Prostate gland (tissue), 2 donors: ENCODE measurements around the gene KCMF1. TPM values are rescaled to one million over a fixed set of nuclear protein-coding genes. Genes with fewer than 3 reads are reported as not detected.

Experiments
- DNase-seq: peaks from one replicate; pipeline ENCODE4 v3.0.0-alpha.2; 2019; ENCODE audit warnings: low spot score
- H3K27ac ChIP-seq, 2 donors: fragments of 200-600 bp; sonication (generic); 2 replicates each; pipeline ENCODE4 v1.5.1; 2017 to 2019
- H3K27me3 ChIP-seq: fragments of 200-600 bp; sonication (generic); replicated peaks from 2 replicates; pipeline ENCODE4 v1.5.1; 2019; ENCODE audit not compliant: insufficient read depth
- H3K36me3 ChIP-seq, 2 donors: fragments of 200-600 bp; sonication (generic); 1 replicate in 1 of 2; 2 replicates in 1 of 2; pipeline versions ENCODE4 v1.5.1 to v1.8.1; 2017 to 2019
- H3K4me1 ChIP-seq: fragments of 200-600 bp; sonication (generic); replicated peaks from 2 replicates; pipeline ENCODE4 v1.5.1; 2019
- H3K4me3 ChIP-seq, 2 donors: fragments of 200-600 bp; sonication (generic); 2 replicates each; pipeline ENCODE4 v1.5.1; 2017 to 2019
- H3K9me3 ChIP-seq: fragments of 200-600 bp; sonication (generic); 2 replicates; pipeline ENCODE4 v1.5.1; 2017
- POLR2A ChIP-seq: fragments of 450-650 bp; IDR thresholded peaks from one replicate; pipeline ENCODE4 v1.6.1; 2016; ENCODE audit warnings: antibody characterized with exemption, mild to moderate bottlenecking
- POLR2AphosphoS5 ChIP-seq: sonication (generic); formaldehyde crosslinking; IDR thresholded peaks from one replicate; pipeline ENCODE4 v1.6.1; 2017; ENCODE audit warnings: antibody characterized with exemption
- WGBS: methylation state at CpG from one replicate; pipeline ENCODE4 v1.1.5; 2018; 5-methylcytosine and 5-hydroxymethylcytosine counted together
- intact Hi-C: fragments of 100-400 bp; cut with DNase I; formaldehyde crosslinking; loops from one replicate; pipeline ENCODE4 v1.14.2; 2022
- total RNA-seq, 2 donors: library from RNA; depleted of rRNA; stranded (reverse); fragments of >200 nt; gene quantifications; one replicate each; pipeline ENCODE4 v1.1.0, GENCODE V29; 2016
- TF ChIP-seq, protein P1 (sequence below), 4 experiments: fragments of 200-600 bp in 2 of 4; fragments of 450-650 bp in 2 of 4; sonication (generic) in 2 of 4; IDR thresholded peaks; 1 replicate in 3 of 4; 2 replicates in 1 of 4; pipeline ENCODE4 v1.5.1; 2016 to 2019; ENCODE audit warnings: antibody characterized with exemption in 4 of 4, mild to moderate bottlenecking in 2 of 4, moderate library complexity in 2 of 4

The KCMF1 gene
- total RNA-seq, 2 donors from 2014 or later: 20.5 to 33.1 TPM

DNA sequence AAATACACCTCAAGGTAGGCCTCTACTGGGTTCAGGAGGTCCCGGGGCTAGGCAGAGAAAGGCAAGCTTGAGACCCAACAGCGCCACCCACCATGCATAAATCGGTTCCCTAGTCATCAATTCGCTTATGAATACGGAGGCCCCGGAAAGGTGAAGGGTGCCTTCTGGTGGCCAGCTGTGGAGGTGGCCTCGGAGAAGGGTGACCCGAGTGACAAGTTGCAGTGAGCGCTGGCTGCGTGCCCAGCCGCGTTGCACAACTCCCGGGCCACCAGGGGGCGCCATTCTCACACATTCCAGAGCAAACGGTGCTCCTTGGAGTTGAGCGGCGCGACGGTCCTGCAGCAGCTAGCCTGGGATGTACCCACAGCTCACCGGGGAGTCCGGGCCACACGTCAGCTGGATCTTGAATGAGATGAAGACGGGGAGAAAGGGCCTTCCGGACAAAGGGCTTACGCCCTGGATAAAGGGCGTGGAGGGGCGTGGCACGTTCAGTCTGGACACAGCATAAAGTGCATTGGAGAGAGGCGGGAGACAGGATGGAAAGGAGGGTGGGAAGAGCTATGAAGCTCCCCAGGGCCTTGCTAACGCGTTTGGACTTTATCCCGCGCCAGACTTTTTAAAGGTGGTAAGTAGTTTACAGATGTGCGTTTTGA is 45.1 kb upstream of the KCMF1 start:
- no peaks in the 10 kb centered on the region for H3K9me3 ChIP-seq
- no peak overlapping the region for H3K27ac ChIP-seq
- 11% methylated on average over 33 of the region's 34 CpGs for WGBS
- intact Hi-C loops: loop anchor here (5.0 to 10.0 kb wide), 3 partner anchors 86 to 429 kb away; no protein-coding TSS in a partner anchor
- DNase-seq: peak; percentile 93
- TF ChIP-seq, protein P1, sequence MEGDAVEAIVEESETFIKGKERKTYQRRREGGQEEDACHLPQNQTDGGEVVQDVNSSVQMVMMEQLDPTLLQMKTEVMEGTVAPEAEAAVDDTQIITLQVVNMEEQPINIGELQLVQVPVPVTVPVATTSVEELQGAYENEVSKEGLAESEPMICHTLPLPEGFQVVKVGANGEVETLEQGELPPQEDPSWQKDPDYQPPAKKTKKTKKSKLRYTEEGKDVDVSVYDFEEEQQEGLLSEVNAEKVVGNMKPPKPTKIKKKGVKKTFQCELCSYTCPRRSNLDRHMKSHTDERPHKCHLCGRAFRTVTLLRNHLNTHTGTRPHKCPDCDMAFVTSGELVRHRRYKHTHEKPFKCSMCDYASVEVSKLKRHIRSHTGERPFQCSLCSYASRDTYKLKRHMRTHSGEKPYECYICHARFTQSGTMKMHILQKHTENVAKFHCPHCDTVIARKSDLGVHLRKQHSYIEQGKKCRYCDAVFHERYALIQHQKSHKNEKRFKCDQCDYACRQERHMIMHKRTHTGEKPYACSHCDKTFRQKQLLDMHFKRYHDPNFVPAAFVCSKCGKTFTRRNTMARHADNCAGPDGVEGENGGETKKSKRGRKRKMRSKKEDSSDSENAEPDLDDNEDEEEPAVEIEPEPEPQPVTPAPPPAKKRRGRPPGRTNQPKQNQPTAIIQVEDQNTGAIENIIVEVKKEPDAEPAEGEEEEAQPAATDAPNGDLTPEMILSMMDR (IDR thresholded peaks at IDR 0.05): peak; percentile 85 to 98 (median 94)
- TF ChIP-seq POLR2A (peak; percentile 20), POLR2AphosphoS5 (peak; percentile 73)
- H3K36me3 ChIP-seq: no peaks in the 10 kb centered on the region
- H3K4me3 ChIP-seq: no peak overlapping the region
- H3K27me3 ChIP-seq: no peaks in the 10 kb centered on the region
- H3K4me1 ChIP-seq: peaks cover 4% of the 10 kb centered on the region

DNA sequence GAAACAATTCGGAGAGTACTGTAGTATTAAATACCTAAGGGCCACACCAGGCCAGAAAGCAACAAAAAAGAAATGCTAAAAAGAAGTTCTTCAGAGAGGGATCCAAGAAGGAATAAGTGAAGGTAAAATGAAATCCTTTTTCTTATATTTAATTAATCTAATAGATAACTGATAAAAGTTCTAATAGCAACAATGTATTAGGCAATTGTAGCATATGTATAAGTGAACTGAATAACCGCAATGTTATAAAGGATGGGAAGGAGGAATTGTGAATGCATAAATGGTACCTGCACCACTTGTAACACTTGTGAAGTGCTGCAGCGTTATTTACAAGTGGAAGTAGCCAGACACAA is 43.7 kb upstream of the KCMF1 start:
- H3K4me1 ChIP-seq: peaks cover 4% of the 10 kb centered on the region
- intact Hi-C loops: loop anchor here (5.0 to 10.0 kb wide), 3 partner anchors 85 to 430 kb away; no protein-coding TSS in a partner anchor
- no peak overlapping the region for H3K4me3 ChIP-seq
- no peaks in the 10 kb centered on the region for H3K9me3 ChIP-seq
- no peaks in the 10 kb centered on the region for H3K27me3 ChIP-seq
- no peak overlapping the region for H3K27ac ChIP-seq
- no peak for TF ChIP-seq POLR2AphosphoS5
- TF ChIP-seq, protein P1 (IDR thresholded peaks at IDR 0.05): no peak
- TF ChIP-seq POLR2A: no peak
- 40% methylated on average over 3 of the region's 3 CpGs for WGBS
- no peak for DNase-seq
- no peaks in the 10 kb centered on the region for H3K36me3 ChIP-seq

DNA sequence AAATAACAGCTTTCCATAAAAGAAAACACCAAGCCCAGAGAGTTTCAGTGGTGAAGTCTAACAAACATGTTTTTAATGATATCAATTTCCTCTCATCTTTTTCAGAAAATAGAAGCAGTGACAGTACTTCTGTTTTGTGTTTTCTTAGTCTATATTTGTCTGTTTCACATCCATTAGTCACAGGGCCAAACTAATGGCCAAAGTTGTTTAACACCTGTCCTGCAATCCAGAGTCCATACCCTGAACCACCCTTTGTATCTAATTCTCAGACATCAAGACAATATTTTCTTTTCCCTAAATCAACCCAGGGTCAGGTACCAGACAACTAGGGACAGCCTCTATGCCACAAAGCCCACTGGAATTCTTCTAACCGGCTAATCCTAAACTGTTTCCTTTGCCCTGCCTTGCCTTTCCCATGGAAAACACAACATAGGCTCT is 39.6 kb upstream of the KCMF1 start:
- TF ChIP-seq POLR2AphosphoS5 (no peak), POLR2A (no peak)
- TF ChIP-seq, protein P1 (IDR thresholded peaks at IDR 0.05): no peak
- H3K27me3 ChIP-seq: no peaks in the 10 kb centered on the region
- no peaks in the 10 kb centered on the region for H3K4me1 ChIP-seq
- no peak overlapping the region for H3K27ac ChIP-seq
- 58% methylated on average over 1 of the region's 1 CpG for WGBS
- no peaks in the 10 kb centered on the region for H3K36me3 ChIP-seq
- H3K4me3 ChIP-seq: no peak overlapping the region
- no peaks in the 10 kb centered on the region for H3K9me3 ChIP-seq
- intact Hi-C loops: no loop called here
- no peak for DNase-seq

DNA sequence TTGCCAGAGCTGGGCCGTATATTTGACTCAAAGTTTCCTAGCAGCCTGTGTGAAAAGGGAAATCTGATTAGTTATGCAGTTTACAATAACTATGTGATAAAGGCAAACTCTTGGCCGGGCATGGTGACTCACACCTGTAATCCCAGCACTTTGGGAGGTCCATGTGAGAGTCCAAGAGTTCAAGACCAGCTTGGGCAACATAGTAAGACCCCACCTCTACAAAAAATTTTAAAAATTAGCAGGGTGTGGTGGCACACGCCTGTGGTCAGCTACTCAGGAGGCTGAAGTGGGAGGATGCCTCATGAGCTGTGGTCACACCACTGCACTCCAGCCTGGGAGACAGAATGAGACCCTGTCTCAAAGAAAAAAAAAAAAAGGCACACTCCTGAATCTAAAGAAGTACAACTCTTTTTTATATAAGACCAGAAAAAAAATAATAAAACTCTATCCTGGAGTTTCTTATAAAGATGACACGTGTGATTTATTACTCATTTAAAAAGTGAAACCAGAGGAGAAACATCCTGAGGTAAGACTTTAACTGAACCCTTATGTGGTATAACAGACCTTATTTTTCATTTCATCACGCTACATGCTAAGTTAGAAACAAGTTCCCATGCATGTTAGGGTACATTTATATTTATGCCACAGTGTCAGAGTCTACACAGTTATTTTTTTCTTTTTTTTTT is 32.6 kb upstream of the KCMF1 start:
- H3K27me3 ChIP-seq: no peaks in the 10 kb centered on the region
- WGBS: 81% methylated on average over 5 of the region's 5 CpGs
- TF ChIP-seq POLR2A (no peak), POLR2AphosphoS5 (no peak)
- TF ChIP-seq, protein P1 (IDR thresholded peaks at IDR 0.05): no peak
- no peak overlapping the region for H3K4me3 ChIP-seq
- H3K4me1 ChIP-seq: no peaks in the 10 kb centered on the region
- intact Hi-C loops: no loop called here
- H3K27ac ChIP-seq: no peak overlapping the region
- no peaks in the 10 kb centered on the region for H3K9me3 ChIP-seq
- DNase-seq: no peak
- no peaks in the 10 kb centered on the region for H3K36me3 ChIP-seq
